ENCODE data around the gene CCL19. TPM values are rescaled to one million over a fixed set of nuclear protein-coding genes. Genes with fewer than 3 reads are reported as not detected.

CCL19 gene
- polyA plus RNA-seq, 1 experiment: not detected

GRCh38 chr9:34716711-34717110, 25.6 kb upstream of the CCL19 start:
- DNase-seq (ENCODE audit: low read depth, low spot score): no peak
- Histone ChIP-seq H3K27ac (ENCODE audit: low read depth, low read length) (no peak overlapping the region), H3K27me3 (ENCODE audit: control insufficient read depth, insufficient read depth, low read length) (peaks cover 26% of the 10 kb centered on the region), H3K4me3 (ENCODE audit: low read depth, low read length) (no peak overlapping the region), H3K9me3 (ENCODE audit: control insufficient read depth, insufficient read depth, low read length) (no peaks in the 10 kb centered on the region)
- no peak for TF ChIP-seq CTCF (IDR thresholded peaks at IDR 0.05; ENCODE audit: low read depth, low read length)
- ChIA-PET POLR2A (no interaction called here), CTCF (interaction anchor here (1.8 kb wide), 1 partner anchor 14 kb away, joined by 6 read pairs; no protein-coding TSS in a partner anchor)

GRCh38 chr9:34715639-34716215, 24.7 kb upstream of the CCL19 start:
- Histone ChIP-seq H3K27me3 (ENCODE audit: control insufficient read depth, insufficient read depth, low read length) (peaks cover 26% of the 10 kb centered on the region), H3K9me3 (ENCODE audit: control insufficient read depth, insufficient read depth, low read length) (no peaks in the 10 kb centered on the region), H3K27ac (ENCODE audit: low read depth, low read length) (no peak overlapping the region), H3K4me3 (ENCODE audit: low read depth, low read length) (no peak overlapping the region)
- DNase-seq (ENCODE audit: low read depth, low spot score): no peak
- CTCF ChIA-PET: interaction anchor here (5.2 kb wide), 1 partner anchor 14 kb away, joined by 40 read pairs; no protein-coding TSS in a partner anchor
- TF ChIP-seq CTCF (IDR thresholded peaks at IDR 0.05; ENCODE audit: low read depth, low read length): no peak
- POLR2A ChIA-PET: no interaction called here

GRCh38 chr9:34714007-34714406, 22.9 kb upstream of the CCL19 start:
- Histone ChIP-seq H3K27ac (ENCODE audit: low read depth, low read length) (no peak overlapping the region), H3K27me3 (ENCODE audit: control insufficient read depth, insufficient read depth, low read length) (peaks cover 26% of the 10 kb centered on the region), H3K9me3 (ENCODE audit: control insufficient read depth, insufficient read depth, low read length) (no peaks in the 10 kb centered on the region), H3K4me3 (ENCODE audit: low read depth, low read length) (no peak overlapping the region)
- CTCF ChIA-PET: interaction anchor here (5.2 kb wide), 1 partner anchor 12 kb away, joined by 40 read pairs; no protein-coding TSS in a partner anchor
- POLR2A ChIA-PET: no interaction called here
- TF ChIP-seq CTCF (IDR thresholded peaks at IDR 0.05; ENCODE audit: low read depth, low read length): no peak
- no peak for DNase-seq (ENCODE audit: low read depth, low spot score)

- no peak overlapping the region for H3K4me3 ChIP-seq (ENCODE audit: low read depth, low read length)
- no peak for TF ChIP-seq CTCF (IDR thresholded peaks at IDR 0.05; ENCODE audit: low read depth, low read length)
- H3K27ac ChIP-seq (ENCODE audit: low read depth, low read length): no peak overlapping the region
- H3K9me3 ChIP-seq (ENCODE audit: control insufficient read depth, insufficient read depth, low read length): no peaks in the 10 kb centered on the region
- ChIA-PET POLR2A (no interaction called here), CTCF (interaction anchor here (5.2 kb wide), 1 partner anchor 10 kb away, joined by 40 read pairs; no protein-coding TSS in a partner anchor)
- DNase-seq (ENCODE audit: low read depth, low spot score): no peak
- H3K27me3 ChIP-seq (ENCODE audit: control insufficient read depth, insufficient read depth, low read length): peaks cover 29% of the 10 kb centered on the region
Observed at GRCh38 chr9:34712140-34712539, 21.1 kb upstream of the CCL19 start.

GRCh38 chr9:34710023-34710422, 18.9 kb upstream of the CCL19 start, which contains the start of gene CCL21:
CCL21 (minus strand) TSS chr9:34710136; CDS start chr9:34710066, 70 bp downstream.
- POLR2A ChIA-PET: no interaction called here
- TF ChIP-seq CTCF (IDR thresholded peaks at IDR 0.05; ENCODE audit: low read depth, low read length): no peak
- Histone ChIP-seq H3K9me3 (ENCODE audit: control insufficient read depth, insufficient read depth, low read length) (no peaks in the 10 kb centered on the region), H3K4me3 (ENCODE audit: low read depth, low read length) (no peak within 1 kb of the TSS), H3K27me3 (ENCODE audit: control insufficient read depth, insufficient read depth, low read length) (peaks cover 27% of the 10 kb centered on the region), H3K27ac (ENCODE audit: low read depth, low read length) (no peak within 1 kb of the TSS)
- CTCF ChIA-PET: interaction anchor here (1.6 to 2.1 kb wide), 2 partner anchors 8 to 9 kb away, joined by 11 to 13 read pairs; no protein-coding TSS in a partner anchor
- no peak for DNase-seq (ENCODE audit: low read depth, low spot score)

Data from AG04450 (cell line).